H1 (cell line): ENCODE data around the gene MIEF2. TPM values are rescaled to one million over a fixed set of nuclear protein-coding genes. Genes with fewer than 3 reads are reported as not detected.

Experiments
- CTCF ChIA-PET: fragments of 300-600 bp; sonication (Branson Sonifier 250); formaldehyde crosslinking; loops from one replicate; lab custom pipeline; 2021; ENCODE audit not compliant: partially characterized antibody; lab: Charles Lee
- POLR2A ChIA-PET: fragments of 300-600 bp; sonication (Branson Sonifier 250); formaldehyde crosslinking; loops from one replicate; lab custom pipeline; 2021; ENCODE audit warnings: inconsistent platforms; ENCODE audit not compliant: partially characterized antibody; lab: Charles Lee
- DNase-seq, 2 experiments: peaks; one replicate each; pipeline versions ENCODE4 v3.0.0 to v3.0.0-alpha.2; 2010 to 2022; ENCODE audit warnings: low spot score in 2 of 2, low read depth in 1 of 2, mixed read lengths in 1 of 2
- FAIRE-seq: peaks from 2 replicates; lab custom pipeline; 2011; peaks lifted over from hg19 to GRCh38; lab: Jason Lieb, UNC
- H2AFZ ChIP-seq: 2 replicates; pipeline ENCODE4 v1.8.1; 2012; ENCODE audit warnings: low read length, inconsistent platforms
- H2AK5ac ChIP-seq: 2 replicates; pipeline ENCODE4 v1.6.1; 2013; ENCODE audit warnings: low read depth, low read length
- H2BK120ac ChIP-seq: replicated peaks from 2 replicates; pipeline ENCODE3; 2013; ENCODE audit warnings: low read depth, low read length, inconsistent platforms
- H2BK12ac ChIP-seq: 2 replicates; pipeline ENCODE4 v1.6.1; 2013; ENCODE audit warnings: low read depth, low read length
- H2BK15ac ChIP-seq: 2 replicates; pipeline ENCODE4 v1.6.1; 2013; ENCODE audit warnings: low read length
- H2BK20ac ChIP-seq: 2 replicates; pipeline ENCODE4 v1.6.1; 2013; ENCODE audit warnings: low read length
- H2BK5ac ChIP-seq: 2 replicates; pipeline ENCODE4 v1.6.1; 2013; ENCODE audit warnings: low read depth, low read length
- H3K14ac ChIP-seq: 2 replicates; pipeline ENCODE4 v1.6.1; 2013; ENCODE audit warnings: inconsistent platforms; ENCODE audit not compliant: insufficient read length
- H3K18ac ChIP-seq: 2 replicates; pipeline ENCODE4 v1.6.1; 2013; ENCODE audit warnings: low read length; ENCODE audit errors: extremely low read depth
- H3K23ac ChIP-seq: 2 replicates; pipeline ENCODE4 v1.6.1; 2013; ENCODE audit warnings: inconsistent platforms; ENCODE audit not compliant: insufficient read length
- H3K23me2 ChIP-seq: 2 replicates; pipeline ENCODE4 v1.6.1; 2013; ENCODE audit warnings: low read depth, low read length
- H3K27ac ChIP-seq: 2 replicates; pipeline ENCODE4 v1.6.1; 2011; ENCODE audit warnings: low read depth, low read length, inconsistent platforms
- H3K27me3 ChIP-seq, 4 experiments: replicated peaks in 1 of 4; 1 replicate in 1 of 4; 2 replicates in 3 of 4; pipeline versions ENCODE4 v1.6.1 to v1.8.1; 2011 to 2013; ENCODE audit warnings: low read length in 3 of 4, mild to moderate bottlenecking in 3 of 4, inconsistent platforms in 2 of 4, mixed read lengths in 2 of 4, moderate library complexity in 1 of 4; ENCODE audit not compliant: control insufficient read depth in 3 of 4, insufficient read depth in 3 of 4; ENCODE audit errors: extremely low read depth in 1 of 4
- H3K36me3 ChIP-seq, 4 experiments: 2 replicates each; pipeline versions ENCODE4 v1.6.1 to v1.8.1; 2011 to 2013; ENCODE audit warnings: mild to moderate bottlenecking in 4 of 4, low read length in 3 of 4, moderate library complexity in 2 of 4, control low read depth in 1 of 4, inconsistent platforms in 1 of 4; ENCODE audit not compliant: insufficient read depth in 4 of 4, control insufficient read depth in 2 of 4
- H3K4ac ChIP-seq: replicated peaks from 2 replicates; pipeline ENCODE3; 2013; ENCODE audit warnings: low read length, low read depth, mixed read lengths, inconsistent platforms; ENCODE audit not compliant: insufficient read length
- H3K4me1 ChIP-seq, 4 experiments: replicated peaks in 1 of 4; 1 replicate in 1 of 4; 2 replicates in 3 of 4; pipeline versions ENCODE4 v1.6.1 to v1.8.1; 2011 to 2013; ENCODE audit warnings: low read length in 3 of 4, inconsistent platforms in 2 of 4, mixed read lengths in 1 of 4; ENCODE audit not compliant: insufficient read depth in 4 of 4, control insufficient read depth in 3 of 4
- H3K4me2 ChIP-seq, 2 experiments: 2 replicates each; pipeline versions ENCODE4 v1.6.1 to v1.8.1; 2011 to 2013; ENCODE audit warnings: low read depth in 2 of 2, low read length in 2 of 2, control low read depth in 1 of 2, inconsistent platforms in 1 of 2, mild to moderate bottlenecking in 1 of 2; ENCODE audit not compliant: insufficient read depth in 1 of 2
- H3K4me3 ChIP-seq, 4 experiments: fragments of 200-600, 300-600 bp in 1 of 4; sonication (generic), shearing (Covaris generic), sonication (Bioruptor Twin) in 1 of 4; 2 replicates each; pipeline versions ENCODE4 v1.5.1 to v1.8.1; 2011 to 2016; ENCODE audit warnings: low read length in 4 of 4, low read depth in 3 of 4, control low read depth in 2 of 4, inconsistent platforms in 2 of 4, mild to moderate bottlenecking in 2 of 4, mixed read lengths in 1 of 4, moderate library complexity in 1 of 4; ENCODE audit not compliant: insufficient read depth in 2 of 4; ENCODE audit errors: extremely low read depth in 1 of 4
- H3K56ac ChIP-seq: replicated peaks from 2 replicates; pipeline ENCODE3; 2013; ENCODE audit warnings: low read depth, mild to moderate bottlenecking, mixed read lengths, low read length, inconsistent platforms; ENCODE audit not compliant: insufficient read length
- H3K79me1 ChIP-seq: 2 replicates; pipeline ENCODE4 v1.6.1; 2013; ENCODE audit warnings: low read depth, low read length, control low read depth
- H3K79me2 ChIP-seq, 2 experiments: 2 replicates each; pipeline versions ENCODE4 v1.6.1 to v1.8.1; 2012 to 2013; ENCODE audit warnings: low read length in 2 of 2, mild to moderate bottlenecking in 2 of 2, inconsistent platforms in 1 of 2; ENCODE audit not compliant: insufficient read depth in 2 of 2, control insufficient read depth in 1 of 2
- H3K9ac ChIP-seq, 4 experiments: replicated peaks in 1 of 4; 1 replicate in 1 of 4; 2 replicates in 3 of 4; pipeline versions ENCODE4 v1.6.1 to v1.8.1; 2011 to 2013; ENCODE audit warnings: low read depth in 3 of 4, low read length in 3 of 4, control low read depth in 2 of 4, mild to moderate bottlenecking in 2 of 4, moderate library complexity in 2 of 4, inconsistent platforms in 1 of 4; ENCODE audit errors: extremely low read depth in 1 of 4
- H3K9me3 ChIP-seq, 2 experiments: 2 replicates each; pipeline versions ENCODE4 v1.6.1 to v1.8.1; 2012 to 2013; ENCODE audit warnings: mild to moderate bottlenecking in 2 of 2, moderate library complexity in 2 of 2, control low read depth in 1 of 2, inconsistent platforms in 1 of 2, low read depth in 1 of 2, low read length in 1 of 2, mixed read lengths in 1 of 2; ENCODE audit not compliant: insufficient read depth in 2 of 2
- H4K20me1 ChIP-seq, 2 experiments: replicated peaks in 1 of 2; 2 replicates each; pipeline versions ENCODE3 to v1.8.1; 2011 to 2013; ENCODE audit warnings: inconsistent platforms in 2 of 2, low read length in 2 of 2, mild to moderate bottlenecking in 1 of 2; ENCODE audit not compliant: insufficient read depth in 2 of 2, control insufficient read depth in 1 of 2
- H4K5ac ChIP-seq: 2 replicates; pipeline ENCODE4 v1.6.1; 2013; ENCODE audit warnings: low read length, low read depth, mixed read lengths, inconsistent platforms; ENCODE audit not compliant: insufficient read length
- H4K8ac ChIP-seq: 2 replicates; pipeline ENCODE4 v1.8.0; 2013; ENCODE audit warnings: mild to moderate bottlenecking, moderate library complexity, low read length, inconsistent platforms; ENCODE audit not compliant: insufficient read depth; ENCODE audit errors: extremely low read depth
- H4K91ac ChIP-seq: replicated peaks from 2 replicates; pipeline ENCODE3; 2013; ENCODE audit warnings: low read length, mixed read lengths, inconsistent platforms; ENCODE audit not compliant: insufficient read length
- JUND ChIP-seq: IDR thresholded peaks from 2 replicates; pipeline ENCODE4 v1.6.1; 2011; ENCODE audit warnings: mild to moderate bottlenecking, improper control_type of control experiment, low read length
- KDM5A ChIP-seq: fragments of 200-600 bp; IDR thresholded peaks from 2 replicates; pipeline ENCODE4 v1.7.1; 2012; ENCODE audit warnings: mild to moderate bottlenecking, low read length, inconsistent platforms, mixed read lengths
- RFX5 ChIP-seq: IDR thresholded peaks from 2 replicates; pipeline ENCODE4 v1.6.1; 2011; ENCODE audit warnings: low read depth, low read length, improper control_type of control experiment, borderline replicate concordance
- SAP30 ChIP-seq: fragments of 300-600 bp; sonication (generic); IDR thresholded peaks from 2 replicates; pipeline ENCODE4 v1.7.1; 2012; ENCODE audit warnings: low read length, moderate library complexity, mild to moderate bottlenecking, inconsistent platforms; ENCODE audit not compliant: insufficient read depth, insufficient replicate concordance
- WGBS, 2 experiments: shearing (Covaris generic) in 1 of 2; methylation state at CpG; one replicate each; pipeline versions ENCODE4 v1.1.6 to v1.1.7; 2013 to 2015; ENCODE audit warnings: low lambda C conversion rate in 2 of 2, mixed read lengths in 2 of 2, inconsistent platforms in 1 of 2, low coverage in 1 of 2, missing lambda C conversion rate in 1 of 2; ENCODE audit not compliant: insufficient replicate concordance in 2 of 2, insufficient coverage in 1 of 2, insufficient read length in 1 of 2; ENCODE audit errors: extremely low coverage in 1 of 2, missing lambda C conversion rate in 1 of 2; 5-methylcytosine and 5-hydroxymethylcytosine counted together
- polyA plus RNA-seq, 7 experiments: library from polyadenylated mRNA; depleted of rRNA in 3 of 7; stranded (reverse) in 5 of 7; unstranded in 2 of 7; fragments of >200 nt in 5 of 7; fragments of 200-250 nt in 2 of 7; gene quantifications; 1 replicate in 5 of 7; 2 replicates in 1 of 7; 4 replicates in 1 of 7; pipeline versions ENCODE4 v1.2.1 to v1.2.3, GENCODE V29; 2011 to 2013; ENCODE audit warnings: missing spikeins in 2 of 7, mixed read lengths in 2 of 7
- total RNA-seq: library from RNA; stranded (reverse); fragmentation: NEBNext Ultra II Directional; extraction: Animal tissue kit (Norgen Biotek cat#: 25700); gene quantifications from 2 replicates; pipeline ENCODE4 v1.2.1, GENCODE V29; 2021

The MIEF2 gene
- total and polyA plus RNA-seq, 2 of the 8 experiments (the other 6 are each of a cell fraction or from before 2014, with no cell fraction given) = 9.9 to 24.9 TPM

DNA sequence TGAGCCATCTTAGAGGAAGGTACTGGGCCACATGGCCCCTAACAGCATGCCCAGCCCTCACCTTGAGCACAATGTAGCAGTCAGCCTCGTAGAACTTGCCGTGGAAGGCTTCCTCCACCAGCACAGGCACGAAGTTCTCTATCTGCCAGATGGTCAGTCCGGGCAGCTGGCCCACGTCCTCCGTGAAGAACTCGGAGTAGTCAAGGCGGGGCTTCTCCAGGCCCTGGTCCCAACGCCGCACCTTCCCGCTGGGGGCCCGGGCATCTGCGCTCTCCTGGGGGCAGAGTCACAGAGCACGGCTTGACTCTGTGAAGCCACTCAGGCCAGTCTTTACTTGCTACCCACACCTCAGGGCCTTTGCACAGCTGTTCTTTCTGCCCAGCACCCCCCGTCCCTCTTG is 9.3 kb upstream of the MIEF2 start:
- no peak overlapping the region for H3K18ac ChIP-seq
- H3K36me3 ChIP-seq = peaks cover 38 to 68% (median 57%) of the 10 kb centered on the region in 4 experiments
- no peak overlapping the region for H3K4me3 ChIP-seq
- POLR2A ChIA-PET = interaction anchor here (1.0 to 13.9 kb wide), 9 partner anchors 9 to 106 kb away, joined by 3 to 171 read pairs (median 4); partner anchors contain the start of genes FLII and MIEF2
- H2AK5ac ChIP-seq = no peak overlapping the region
- CTCF ChIA-PET = interaction anchor here (1.0 to 1.5 kb wide), 3 partner anchors 9 to 34 kb away, joined by 3 to 4 read pairs (median 3); no protein-coding TSS in a partner anchor
- no peak overlapping the region for H3K9ac ChIP-seq
- H3K23ac ChIP-seq = no peak overlapping the region
- no peak overlapping the region for H2BK120ac ChIP-seq
- H3K14ac ChIP-seq = no peak overlapping the region
- peaks cover 11 to 14% of the 10 kb centered on the region in 2 experiments for H4K20me1 ChIP-seq
- H3K23me2 ChIP-seq = peaks cover 5% of the 10 kb centered on the region
- H3K9me3 ChIP-seq = no peaks in the 10 kb centered on the region
- no peak overlapping the region for H4K91ac ChIP-seq
- H3K56ac ChIP-seq = no peak overlapping the region
- no peak overlapping the region for H4K5ac ChIP-seq
- no peak overlapping the region for H2BK12ac ChIP-seq
- H2BK20ac ChIP-seq = no peak overlapping the region
- DNase-seq (no peak), FAIRE-seq (no peak)
- H2AFZ ChIP-seq = no peak overlapping the region
- H3K27ac ChIP-seq = no peak overlapping the region
- no peak overlapping the region for H2BK15ac ChIP-seq
- no peak overlapping the region for H4K8ac ChIP-seq
- peaks cover 0 to 16% (median 7%) of the 10 kb centered on the region in 4 experiments; a peak in 6 of 7 replicates for H3K4me1 ChIP-seq
- H3K4ac ChIP-seq = no peak overlapping the region
- 95% methylated on average over 15 of the region's 15 CpGs; no CpG with 5 or more reads in 1 of the 2 experiments for WGBS, 2 experiments
- H3K79me1 ChIP-seq = peaks cover 3% of the 10 kb centered on the region; the same call in 1 of the 2 replicates
- H2BK5ac ChIP-seq = no peak overlapping the region
- no peaks in the 10 kb centered on the region for H3K27me3 ChIP-seq
- no peak overlapping the region; a peak in 1 of 4 replicates for H3K4me2 ChIP-seq
- peaks cover 0 to 9% of the 10 kb centered on the region in 2 experiments; a peak in 1 of 4 replicates for H3K79me2 ChIP-seq
- TF ChIP-seq JUND = no peak
- no peak for TF ChIP-seq KDM5A
- TF ChIP-seq SAP30 = no peak
- TF ChIP-seq RFX5 = no peak
